Gastrocnemius medialis (tissue), 4 donors: ENCODE data around the gene MTFR1L. TPM values are rescaled to one million over a fixed set of nuclear protein-coding genes. Genes with fewer than 3 reads are reported as not detected.

ENCODE experiments used
- ATAC-seq, 2 donors: fragments of 150-250 bp; one replicate each; pipeline ENCODE4 v1.9.1; 2016
- DNase-seq, 2 donors: peaks; one replicate each; pipeline ENCODE4 v3.0.0-alpha.2; 2019
- H3K27ac ChIP-seq, 4 donors: fragments of 200-600 bp; sonication (generic); 1 replicate in 1 of 4; 2 replicates in 3 of 4; pipeline ENCODE4 v1.5.1; 2016 to 2018; ENCODE audit warnings: mild to moderate bottlenecking in 2 of 4, moderate library complexity in 1 of 4
- H3K27me3 ChIP-seq, 3 donors: fragments of 200-600 bp; sonication (generic) in 2 of 3; 1 replicate in 1 of 3; 2 replicates in 2 of 3; pipeline versions ENCODE4 v1.5.1 to v1.6.0; 2016 to 2019; ENCODE audit warnings: mild to moderate bottlenecking in 1 of 3, moderate library complexity in 1 of 3
- H3K36me3 ChIP-seq, 2 donors: fragments of 200-600 bp; sonication (generic) in 1 of 2; one replicate each; pipeline ENCODE4 v1.5.1; 2017 to 2018
- H3K4me1 ChIP-seq, 2 donors: fragments of 200-600 bp; sonication (generic) in 1 of 2; one replicate each; pipeline ENCODE4 v1.5.1; 2016 to 2017; ENCODE audit warnings: mild to moderate bottlenecking in 2 of 2
- H3K4me3 ChIP-seq, 4 donors: fragments of 200-600 bp; sonication (generic) in 3 of 4; 1 replicate in 1 of 4; 2 replicates in 3 of 4; pipeline ENCODE4 v1.5.1; 2016 to 2019; ENCODE audit warnings: mild to moderate bottlenecking in 2 of 4
- H3K9me3 ChIP-seq, 3 donors: fragments of 200-600 bp; sonication (generic) in 2 of 3; 1 replicate in 1 of 3; 2 replicates in 2 of 3; pipeline ENCODE4 v1.5.1; 2016 to 2019
- POLR2A ChIP-seq, 2 donors: fragments of 450-650 bp; IDR thresholded peaks; one replicate each; pipeline ENCODE4 v1.6.1; 2017; ENCODE audit warnings: antibody characterized with exemption in 2 of 2, mild to moderate bottlenecking in 2 of 2, moderate library complexity in 2 of 2
- in situ Hi-C, 4 donors: fragments of 200-750 bp; cut with MboI; loops; one replicate each; pipeline versions ENCODE4 v1.15.0 to v1.8.0; 2017; ENCODE audit warnings: low sequenced_read_pairs in 4 of 4
- intact Hi-C: fragments of 100-400 bp; cut with DNase I; formaldehyde crosslinking; loops from one replicate; pipeline ENCODE4 v1.15.1; 2023; ENCODE audit warnings: low total_unique reads
- total RNA-seq, 4 donors: library from RNA; depleted of rRNA; stranded (reverse); fragments of >200 nt; gene quantifications; one replicate each; pipeline versions ENCODE4 v1.1.0 to v1.2.3, GENCODE V29; 2016
- TF ChIP-seq, protein P1 (sequence below), 5 experiments: fragments of 450-650 bp in 3 of 5; fragments of 200-600 bp in 2 of 5; sonication (generic) in 2 of 5; IDR thresholded peaks in 4 of 5; conservative IDR thresholded peaks in 1 of 5; 1 replicate in 4 of 5; 2 replicates in 1 of 5; pipeline ENCODE4 v1.5.1; 2016 to 2019; ENCODE audit warnings: antibody characterized with exemption in 5 of 5, mild to moderate bottlenecking in 3 of 5, moderate library complexity in 3 of 5

Gene MTFR1L
- total RNA-seq, 4 donors from 2014 or later = 123 to 186 (median 170) TPM

DNA sequence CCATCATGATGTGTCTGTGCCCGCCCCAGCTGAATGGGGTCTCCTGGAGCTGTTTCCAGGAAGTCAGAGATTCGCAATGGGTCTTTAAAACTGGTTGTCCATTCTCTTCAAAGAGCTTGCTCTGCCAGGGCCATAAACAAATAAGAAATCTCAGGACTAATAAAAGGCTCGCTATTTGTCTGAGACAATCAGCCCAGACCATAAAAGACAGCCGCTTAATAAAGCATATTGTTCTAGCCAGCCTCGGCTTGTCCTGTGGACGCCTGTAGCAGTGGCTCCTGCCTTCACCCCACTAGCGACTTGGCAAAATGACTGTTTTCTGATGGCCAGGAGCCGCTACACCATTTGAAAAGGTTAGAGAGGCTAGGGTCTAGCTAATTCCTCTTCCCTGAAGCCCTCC, 40.4 kb upstream of the MTFR1L start:
- Histone ChIP-seq H3K27ac (no peak overlapping the region), H3K4me1 (peaks cover 0 to 11% of the 10 kb centered on the region in 2 donors), H3K9me3 (no peaks in the 10 kb centered on the region), H3K36me3 (no peaks in the 10 kb centered on the region), H3K27me3 (no peaks in the 10 kb centered on the region), H3K4me3 (no peak overlapping the region)
- no peak for ATAC-seq
- intact Hi-C loops (no loop called here), in situ Hi-C loops (no loop called here)
- TF ChIP-seq, protein P1, sequence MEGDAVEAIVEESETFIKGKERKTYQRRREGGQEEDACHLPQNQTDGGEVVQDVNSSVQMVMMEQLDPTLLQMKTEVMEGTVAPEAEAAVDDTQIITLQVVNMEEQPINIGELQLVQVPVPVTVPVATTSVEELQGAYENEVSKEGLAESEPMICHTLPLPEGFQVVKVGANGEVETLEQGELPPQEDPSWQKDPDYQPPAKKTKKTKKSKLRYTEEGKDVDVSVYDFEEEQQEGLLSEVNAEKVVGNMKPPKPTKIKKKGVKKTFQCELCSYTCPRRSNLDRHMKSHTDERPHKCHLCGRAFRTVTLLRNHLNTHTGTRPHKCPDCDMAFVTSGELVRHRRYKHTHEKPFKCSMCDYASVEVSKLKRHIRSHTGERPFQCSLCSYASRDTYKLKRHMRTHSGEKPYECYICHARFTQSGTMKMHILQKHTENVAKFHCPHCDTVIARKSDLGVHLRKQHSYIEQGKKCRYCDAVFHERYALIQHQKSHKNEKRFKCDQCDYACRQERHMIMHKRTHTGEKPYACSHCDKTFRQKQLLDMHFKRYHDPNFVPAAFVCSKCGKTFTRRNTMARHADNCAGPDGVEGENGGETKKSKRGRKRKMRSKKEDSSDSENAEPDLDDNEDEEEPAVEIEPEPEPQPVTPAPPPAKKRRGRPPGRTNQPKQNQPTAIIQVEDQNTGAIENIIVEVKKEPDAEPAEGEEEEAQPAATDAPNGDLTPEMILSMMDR (IDR thresholded peaks at IDR 0.05 in 4 of 5, conservative IDR thresholded peaks at IDR 0.05 in 1 of 5) = no peak
- no peak for TF ChIP-seq POLR2A (IDR thresholded peaks at IDR 0.05)
- DNase-seq = no peak

DNA sequence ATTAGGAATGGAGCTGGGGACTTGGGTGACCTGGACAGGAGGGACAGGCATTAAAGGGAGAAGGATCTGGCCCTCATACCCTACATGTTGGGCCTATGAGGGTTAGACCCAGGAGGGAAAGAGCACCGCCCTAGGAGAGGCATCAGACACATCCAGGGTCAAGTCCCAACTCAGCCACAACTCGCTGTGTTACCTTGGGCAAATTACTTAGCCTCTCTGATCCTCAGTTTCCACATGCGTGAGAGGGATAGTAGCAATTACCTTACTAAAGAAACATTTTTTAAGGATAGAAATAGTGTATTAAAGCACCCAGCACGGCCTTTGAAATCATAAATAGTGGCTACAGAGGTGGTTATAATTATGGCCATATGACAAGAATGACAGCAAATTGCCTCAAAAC, 39.9 kb upstream of the MTFR1L start:
- Histone ChIP-seq H3K27me3 (no peaks in the 10 kb centered on the region), H3K4me1 (peaks cover 5 to 16% of the 10 kb centered on the region in 2 donors), H3K4me3 (no peak overlapping the region), H3K9me3 (no peaks in the 10 kb centered on the region), H3K27ac (no peak overlapping the region), H3K36me3 (no peaks in the 10 kb centered on the region)
- TF ChIP-seq POLR2A (IDR thresholded peaks at IDR 0.05) = no peak
- TF ChIP-seq, protein P1 (IDR thresholded peaks at IDR 0.05 in 4 of 5, conservative IDR thresholded peaks at IDR 0.05 in 1 of 5) = no peak
- ATAC-seq (no peak), DNase-seq (no peak)
- intact Hi-C loops = no loop called here
- in situ Hi-C loops = no loop called here

- in situ Hi-C loops = no loop called here
- no peak for DNase-seq
Observed at GRCh38 chr1:25780318-25781129, 39.2 kb upstream of the MTFR1L start.

DNA sequence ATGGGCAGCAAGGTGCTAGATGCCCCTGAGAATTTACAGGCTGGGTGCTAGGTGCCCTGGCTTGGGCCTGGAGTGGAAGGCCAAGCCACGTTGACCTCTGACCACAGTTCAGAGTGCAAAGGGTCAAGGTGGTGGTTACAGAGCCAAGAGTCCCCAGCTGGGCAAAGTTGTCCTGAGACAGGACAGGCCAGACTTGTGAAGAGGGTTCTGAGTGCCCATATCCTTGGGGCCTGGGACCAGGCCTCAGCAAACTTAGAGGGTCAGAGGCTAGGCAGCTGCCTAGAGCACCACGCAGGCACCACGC, 38.7 kb upstream of the MTFR1L start:
- ATAC-seq (no peak), DNase-seq (no peak)
- no peaks in the 10 kb centered on the region for H3K9me3 ChIP-seq
- no peak overlapping the region for H3K4me3 ChIP-seq
- peaks cover 17 to 28% of the 10 kb centered on the region in 2 donors for H3K4me1 ChIP-seq
- intact Hi-C loops = no loop called here
- no peak overlapping the region for H3K27ac ChIP-seq
- no peaks in the 10 kb centered on the region for H3K36me3 ChIP-seq
- no peaks in the 10 kb centered on the region for H3K27me3 ChIP-seq
- in situ Hi-C loops = no loop called here
- TF ChIP-seq POLR2A (IDR thresholded peaks at IDR 0.05) = no peak
- TF ChIP-seq, protein P1 (IDR thresholded peaks at IDR 0.05 in 4 of 5, conservative IDR thresholded peaks at IDR 0.05 in 1 of 5) = no peak

More at GRCh38 chr1:25780318-25781129, 39.2 kb upstream of the MTFR1L start:
- ATAC-seq = no peak
- TF ChIP-seq, protein P1 (IDR thresholded peaks at IDR 0.05 in 4 of 5, conservative IDR thresholded peaks at IDR 0.05 in 1 of 5) = no peak
- no peak for TF ChIP-seq POLR2A (IDR thresholded peaks at IDR 0.05)
- Histone ChIP-seq H3K36me3 (no peaks in the 10 kb centered on the region), H3K27ac (no peak overlapping the region), H3K4me3 (no peak overlapping the region), H3K27me3 (no peaks in the 10 kb centered on the region), H3K4me1 (peaks cover 11 to 23% of the 10 kb centered on the region in 2 donors), H3K9me3 (no peaks in the 10 kb centered on the region)
- intact Hi-C loops = no loop called here
